Epithelial cell of prostate (primary cell): ENCODE measurements around the gene GNAI3.

Source experiments
- DNase-seq: peaks from one replicate; pipeline ENCODE4 v3.0.0-alpha.2; 2011; ENCODE audit warnings: low read depth, low spot score
- H3K27ac ChIP-seq: fragments of 450-650 bp; 2 replicates; pipeline ENCODE4 v1.5.1; 2017; ENCODE audit warnings: mild to moderate bottlenecking

GNAI3 gene

GRCh38 chr1:109589177-109589576, 40.8 kb downstream of the GNAI3 start:
- no peak overlapping the region for H3K27ac ChIP-seq
- DNase-seq = no peak

GRCh38 chr1:109589679-109590078, 41.3 kb downstream of the GNAI3 start:
- DNase-seq = no peak
- no peak overlapping the region for H3K27ac ChIP-seq

- no peak for DNase-seq
- no peak overlapping the region for H3K27ac ChIP-seq
These were observed 44.5 kb downstream of the GNAI3 start for GRCh38 chr1:109592916-109593315.

GRCh38 chr1:109595531-109595930, 47.1 kb downstream of the GNAI3 start:
- H3K27ac ChIP-seq = peak overlapping the region; percentile 82
- peak; percentile 8 for DNase-seq

GRCh38 chr1:109598156-109598555, 49.7 kb downstream of the GNAI3 start:
- H3K27ac ChIP-seq = no peak overlapping the region
- no peak for DNase-seq

- H3K27ac ChIP-seq = no peak overlapping the region
- DNase-seq = no peak
These were observed 50.2 kb downstream of the GNAI3 start for GRCh38 chr1:109598655-109599054.

- no peak for DNase-seq
- H3K27ac ChIP-seq = no peak overlapping the region
These were observed 54.8 kb downstream of the GNAI3 start for GRCh38 chr1:109603229-109603628.

- H3K27ac ChIP-seq = no peak overlapping the region
- DNase-seq = no peak
These were observed 57.0 kb downstream of the GNAI3 start for GRCh38 chr1:109605381-109605780.

GRCh38 chr1:109609881-109610280, 61.5 kb downstream of the GNAI3 start:
- DNase-seq = no peak
- H3K27ac ChIP-seq = no peak overlapping the region

- H3K27ac ChIP-seq = no peak overlapping the region
- DNase-seq = no peak
These were observed 62.3 kb downstream of the GNAI3 start for GRCh38 chr1:109610609-109611307.

- no peak for DNase-seq
- H3K27ac ChIP-seq = no peak overlapping the region
These were observed 63.0 kb downstream of the GNAI3 start for GRCh38 chr1:109611308-109611990.

- no peak for DNase-seq
- no peak overlapping the region for H3K27ac ChIP-seq
These were observed 65.1 kb downstream of the GNAI3 start for GRCh38 chr1:109613361-109614147.

GRCh38 chr1:109615879-109616278, 67.5 kb downstream of the GNAI3 start:
- H3K27ac ChIP-seq = no peak overlapping the region
- no peak for DNase-seq

GRCh38 chr1:109616391-109616790, 68.0 kb downstream of the GNAI3 start:
- DNase-seq = no peak
- H3K27ac ChIP-seq = no peak overlapping the region

- H3K27ac ChIP-seq = peak overlapping the region; percentile 44
- peak; percentile 52 for DNase-seq
These were observed 68.9 kb downstream of the GNAI3 start for GRCh38 chr1:109617291-109617801.

GRCh38 chr1:109618661-109619575, 70.5 kb downstream of the GNAI3 start:
- DNase-seq = no peak

GRCh38 chr1:109619576-109620400, 71.4 kb downstream of the GNAI3 start, which contains the start of the genes AMPD2 and GNAT2:
AMPD2 (plus strand) TSS chr1:109619837; CDS start chr1:109621176, 1,339 bp downstream.
GNAT2 (minus strand) TSS chr1:109619616; CDS start chr1:109612870, 6,746 bp downstream.
- DNase-seq = peak; percentile 29
- peak within 1 kb of the TSS; percentile 65 for H3K27ac ChIP-seq

More at GRCh38 chr1:109618661-109619575, 70.5 kb downstream of the GNAI3 start:
- H3K27ac ChIP-seq = peak overlapping the region; percentile 65

- H3K27ac ChIP-seq = peak overlapping the region; percentile 65
- DNase-seq = no peak
These were observed 72.0 kb downstream of the GNAI3 start for GRCh38 chr1:109620401-109620791.

- H3K27ac ChIP-seq = peak overlapping the region; percentile 65
- no peak for DNase-seq
These were observed 72.4 kb downstream of the GNAI3 start for GRCh38 chr1:109620841-109621286.
